Astrocyte of the spinal cord (primary cell): ENCODE measurements around the gene ADCY7.

Experiments
- DNase-seq: peaks from one replicate; pipeline ENCODE4 v3.0.0; 2011; ENCODE audit warnings: low read depth, low spot score
- H3K4me3 ChIP-seq: 2 replicates; pipeline ENCODE4 v1.5.1; 2011; ENCODE audit warnings: low read depth, mild to moderate bottlenecking, low read length, moderate library complexity
- in situ Hi-C: cut with HindIII; loops from 2 replicates; pipeline ENCODE4 v1.10.0; 2017; ENCODE audit warnings: low sequenced_read_pairs
- TF ChIP-seq, protein P1 (sequence below): IDR thresholded peaks from 2 replicates; pipeline ENCODE4 v1.5.1; 2012; ENCODE audit warnings: low read depth, mild to moderate bottlenecking, low read length, inconsistent platforms

ADCY7 gene

GRCh38 chr16:50326835-50327465 lies 60.6 kb downstream of the ADCY7 start:
- in situ Hi-C loops = no loop called here
- DNase-seq = peak; percentile 42
- no peak overlapping the region for H3K4me3 ChIP-seq
- TF ChIP-seq, protein P1, sequence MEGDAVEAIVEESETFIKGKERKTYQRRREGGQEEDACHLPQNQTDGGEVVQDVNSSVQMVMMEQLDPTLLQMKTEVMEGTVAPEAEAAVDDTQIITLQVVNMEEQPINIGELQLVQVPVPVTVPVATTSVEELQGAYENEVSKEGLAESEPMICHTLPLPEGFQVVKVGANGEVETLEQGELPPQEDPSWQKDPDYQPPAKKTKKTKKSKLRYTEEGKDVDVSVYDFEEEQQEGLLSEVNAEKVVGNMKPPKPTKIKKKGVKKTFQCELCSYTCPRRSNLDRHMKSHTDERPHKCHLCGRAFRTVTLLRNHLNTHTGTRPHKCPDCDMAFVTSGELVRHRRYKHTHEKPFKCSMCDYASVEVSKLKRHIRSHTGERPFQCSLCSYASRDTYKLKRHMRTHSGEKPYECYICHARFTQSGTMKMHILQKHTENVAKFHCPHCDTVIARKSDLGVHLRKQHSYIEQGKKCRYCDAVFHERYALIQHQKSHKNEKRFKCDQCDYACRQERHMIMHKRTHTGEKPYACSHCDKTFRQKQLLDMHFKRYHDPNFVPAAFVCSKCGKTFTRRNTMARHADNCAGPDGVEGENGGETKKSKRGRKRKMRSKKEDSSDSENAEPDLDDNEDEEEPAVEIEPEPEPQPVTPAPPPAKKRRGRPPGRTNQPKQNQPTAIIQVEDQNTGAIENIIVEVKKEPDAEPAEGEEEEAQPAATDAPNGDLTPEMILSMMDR = peak; percentile 66

GRCh38 chr16:50329446-50330189 lies 63.3 kb downstream of the ADCY7 start:
- no peak for DNase-seq
- in situ Hi-C loops = no loop called here
- no peak overlapping the region for H3K4me3 ChIP-seq
- TF ChIP-seq, protein P1 = no peak

GRCh38 chr16:50331570-50331969 lies 65.2 kb downstream of the ADCY7 start:
- DNase-seq = no peak
- no peak overlapping the region for H3K4me3 ChIP-seq
- in situ Hi-C loops = no loop called here
- TF ChIP-seq, protein P1 = no peak

DNA sequence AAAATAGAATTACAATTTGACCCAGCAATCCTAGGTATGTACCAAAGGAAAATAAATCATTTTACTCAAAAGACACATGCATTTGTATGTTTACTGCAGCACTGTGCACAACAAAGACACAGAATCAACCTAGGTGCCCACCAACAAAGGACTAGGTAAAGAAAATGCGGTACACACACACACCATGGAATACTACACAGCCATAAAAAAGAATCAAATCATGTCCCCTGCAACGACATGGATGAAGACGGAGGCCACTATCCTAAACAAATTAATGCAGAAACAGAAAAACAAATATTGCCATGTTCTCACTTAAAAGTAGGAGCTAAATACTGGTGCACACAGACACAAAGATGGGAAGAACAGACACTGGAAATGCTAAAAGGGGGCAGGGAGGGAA lies 66.2 kb downstream of the ADCY7 start:
- DNase-seq = no peak
- no peak overlapping the region for H3K4me3 ChIP-seq
- in situ Hi-C loops = no loop called here
- TF ChIP-seq, protein P1 = no peak

- no peak for DNase-seq
- in situ Hi-C loops = no loop called here
- TF ChIP-seq, protein P1 = no peak
- no peak overlapping the region for H3K4me3 ChIP-seq
These were observed 68.0 kb downstream of the ADCY7 start for GRCh38 chr16:50334106-50334975.

DNA sequence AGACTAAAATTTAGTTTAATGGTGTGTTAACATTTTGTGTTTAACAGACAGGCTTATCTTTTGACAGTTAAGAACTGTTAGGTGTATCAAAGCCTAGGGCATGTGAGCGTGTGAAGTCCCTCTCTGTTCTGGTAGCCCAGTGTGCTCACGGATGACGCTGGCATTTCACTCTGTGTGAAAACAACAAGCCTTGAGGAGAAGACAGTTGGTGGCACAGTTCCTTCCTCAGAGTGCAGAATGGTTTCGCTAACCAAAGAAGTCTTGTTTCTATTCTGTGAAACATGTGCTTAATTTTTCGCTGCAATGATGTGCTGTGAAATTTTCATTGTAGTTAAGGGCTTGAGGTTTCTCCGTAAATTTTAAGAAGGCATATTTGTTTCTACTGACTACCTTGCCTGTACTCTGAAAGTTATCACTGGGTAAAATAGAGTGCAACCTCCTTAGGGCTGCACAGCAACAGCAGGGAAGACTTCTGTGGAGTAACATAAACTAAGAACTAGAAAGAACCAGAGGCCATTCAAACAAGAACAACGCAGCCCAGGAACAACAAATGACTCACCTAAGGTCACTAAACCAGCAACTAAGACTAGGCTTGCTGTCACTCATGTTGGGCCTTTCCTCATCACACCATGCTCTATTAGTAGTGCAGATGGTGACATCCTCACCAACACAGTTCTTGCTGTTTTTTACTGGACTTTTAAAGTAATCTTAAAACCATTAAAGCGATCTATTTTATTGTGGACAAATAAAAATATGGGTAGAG lies 69.0 kb downstream of the ADCY7 start:
- TF ChIP-seq, protein P1 = no peak
- H3K4me3 ChIP-seq = no peak overlapping the region
- in situ Hi-C loops = no loop called here
- no peak for DNase-seq
